Tibial nerve (tissue), 4 donors: ENCODE measurements around the gene PLEKHF1. TPM values are rescaled to one million over a fixed set of nuclear protein-coding genes. Genes with fewer than 3 reads are reported as not detected.

Experiments used
- DNase-seq, 2 donors: peaks; one replicate each; pipeline ENCODE4 v3.0.0-alpha.2; 2019; ENCODE audit warnings: low spot score in 2 of 2
- H3K27ac ChIP-seq, 4 donors: fragments of 200-600 bp; sonication (generic) in 3 of 4; one replicate each; pipeline ENCODE4 v1.5.1; 2017 to 2019; ENCODE audit warnings: mild to moderate bottlenecking in 1 of 4
- H3K27me3 ChIP-seq, 2 donors: fragments of 200-600 bp; sonication (generic) in 1 of 2; one replicate each; pipeline versions ENCODE4 v1.5.1 to v1.6.0; 2017 to 2019
- H3K36me3 ChIP-seq, 3 donors: fragments of 200-600 bp; sonication (generic); one replicate each; pipeline ENCODE4 v1.5.1; 2018 to 2019
- H3K4me1 ChIP-seq, 4 donors: fragments of 200-600 bp; sonication (generic) in 3 of 4; one replicate each; pipeline ENCODE4 v1.5.1; 2017 to 2019
- H3K4me3 ChIP-seq, 4 donors: fragments of 200-600 bp; sonication (generic) in 3 of 4; one replicate each; pipeline ENCODE4 v1.5.1; 2017 to 2019; ENCODE audit warnings: mild to moderate bottlenecking in 1 of 4, moderate library complexity in 1 of 4
- H3K9me3 ChIP-seq, 4 donors: fragments of 200-600 bp; sonication (generic) in 3 of 4; one replicate each; pipeline ENCODE4 v1.5.1; 2017 to 2019
- CTCF ChIP-seq, 5 experiments: fragments of 200-600 bp in 3 of 5; fragments of 450-650 bp in 2 of 5; sonication (generic) in 3 of 5; IDR thresholded peaks; one replicate each; pipeline ENCODE4 v1.5.1; 2016 to 2019; ENCODE audit warnings: antibody characterized with exemption in 5 of 5, mild to moderate bottlenecking in 3 of 5, moderate library complexity in 2 of 5
- EP300 ChIP-seq, 2 donors: sonication (generic); formaldehyde crosslinking; IDR thresholded peaks; one replicate each; pipeline ENCODE4 v1.6.1; 2017; ENCODE audit warnings: antibody characterized with exemption in 2 of 2, mild to moderate bottlenecking in 1 of 2
- POLR2A ChIP-seq, 2 donors: fragments of 450-650 bp; IDR thresholded peaks; one replicate each; pipeline ENCODE4 v1.6.1; 2017; ENCODE audit warnings: antibody characterized with exemption in 2 of 2, mild to moderate bottlenecking in 2 of 2, moderate library complexity in 2 of 2
- WGBS, 2 donors: methylation state at CpG; one replicate each; pipeline ENCODE4 v1.1.5; 2018; 5-methylcytosine and 5-hydroxymethylcytosine counted together
- total RNA-seq, 4 donors: library from RNA; depleted of rRNA; stranded (reverse); fragments of >200 nt; gene quantifications; one replicate each; pipeline ENCODE4 v1.1.0, GENCODE V29; 2016

Gene PLEKHF1
- total RNA-seq, 4 donors from 2014 or later = 52.2 to 119 (median 89.0) TPM

GRCh38 chr19:29711584-29712132 is 46.4 kb downstream of the PLEKHF1 start:
- Histone ChIP-seq H3K4me1 (peaks cover 0 to 81% (median 33%) of the 10 kb centered on the region in 4 donors), H3K27ac (peak overlapping the region in 1 of 4 donors; percentile 52), H3K9me3 (no peaks in the 10 kb centered on the region), H3K27me3 (no peaks in the 10 kb centered on the region), H3K4me3 (no peak overlapping the region), H3K36me3 (peaks cover 0 to 15% (median 0%) of the 10 kb centered on the region in 3 donors)
- TF ChIP-seq CTCF (IDR thresholded peaks at IDR 0.05) = no peak
- TF ChIP-seq POLR2A (IDR thresholded peaks at IDR 0.05) = no peak
- no peak for TF ChIP-seq EP300 (IDR thresholded peaks at IDR 0.05)
- WGBS, 2 donors = 69 to 73% methylated on average over 6 of the region's 6 CpGs
- DNase-seq = no peak

GRCh38 chr19:29712744-29713516 is 47.7 kb downstream of the PLEKHF1 start:
- WGBS, 2 donors = 68 to 74% methylated on average over 9 of the region's 9 CpGs
- Histone ChIP-seq H3K4me1 (peaks cover 0 to 76% (median 33%) of the 10 kb centered on the region in 4 donors), H3K36me3 (peaks cover 0 to 4% (median 0%) of the 10 kb centered on the region in 3 donors), H3K9me3 (no peaks in the 10 kb centered on the region), H3K27ac (peak overlapping the region in 3 of 4 donors; percentile 95 to 99 (median 97)), H3K4me3 (no peak overlapping the region), H3K27me3 (no peaks in the 10 kb centered on the region)
- DNase-seq = no peak
- no peak for TF ChIP-seq CTCF (IDR thresholded peaks at IDR 0.05)
- no peak for TF ChIP-seq EP300 (IDR thresholded peaks at IDR 0.05)
- TF ChIP-seq POLR2A (IDR thresholded peaks at IDR 0.05) = no peak

GRCh38 chr19:29714371-29714952 is 49.2 kb downstream of the PLEKHF1 start:
- H3K27me3 ChIP-seq = no peaks in the 10 kb centered on the region
- no peaks in the 10 kb centered on the region for H3K9me3 ChIP-seq
- DNase-seq = no peak
- H3K36me3 ChIP-seq = no peaks in the 10 kb centered on the region
- peaks cover 0 to 60% (median 25%) of the 10 kb centered on the region in 4 donors for H3K4me1 ChIP-seq
- TF ChIP-seq POLR2A (IDR thresholded peaks at IDR 0.05) (no peak), EP300 (IDR thresholded peaks at IDR 0.05) (no peak), CTCF (IDR thresholded peaks at IDR 0.05) (no peak)
- 28 to 33% methylated on average over 11 to 15 of the region's 15 CpGs for WGBS, 2 donors
- peak overlapping the region; percentile 94 to 99 (median 96) for H3K27ac ChIP-seq
- peak overlapping the region; percentile 88 to 99 (median 99) for H3K4me3 ChIP-seq

- Histone ChIP-seq H3K36me3 (no peaks in the 10 kb centered on the region), H3K4me3 (peak within 1 kb of the TSS; percentile 88 to 99 (median 99)), H3K4me1 (peaks cover 0 to 54% (median 25%) of the 10 kb centered on the region in 4 donors), H3K27ac (peak within 1 kb of the TSS; percentile 94 to 99 (median 96)), H3K9me3 (no peaks in the 10 kb centered on the region), H3K27me3 (no peaks in the 10 kb centered on the region)
- TF ChIP-seq POLR2A (IDR thresholded peaks at IDR 0.05) (peak; percentile 57 to 85), EP300 (IDR thresholded peaks at IDR 0.05) (peak in 1 of 2 donors; percentile 82), CTCF (IDR thresholded peaks at IDR 0.05) (peak in 1 of 5 experiments; percentile 26)
- no peak for DNase-seq
- 0 to 1% methylated on average over 36 to 49 of the region's 72 CpGs for WGBS, 2 donors
Measured at GRCh38 chr19:29714953-29715700, 49.9 kb downstream of the PLEKHF1 start, which contains the start of gene C19orf12. Gene C19orf12 (minus strand): TSS chr19:29715261. CDS start chr19:29708413, 6,848 bp downstream.
